GM19351 (cell line): Measurements from ENCODE around the gene SERPINH1.

Experiments used
- ATAC-seq: cut with Tn5 transposase; IDR thresholded peaks from one replicate; pipeline ENCODE4 v1.9.1; 2021; ENCODE audit warnings: mild to moderate bottlenecking, moderate library complexity; ENCODE audit not compliant: unreplicated experiment

The SERPINH1 gene

GRCh38 chr11:75562048-75562835, at the start of gene SERPINH1:
Gene SERPINH1 (plus strand): TSS chr11:75562253. CDS start chr11:75566350, 4,097 bp downstream.
- peak; percentile 76 for ATAC-seq

GRCh38 chr11:75513250-75513649, 48.8 kb upstream of the SERPINH1 start:
- no peak for ATAC-seq

- ATAC-seq = no peak
These were observed 47.5 kb upstream of the SERPINH1 start for GRCh38 chr11:75514596-75514995.

- ATAC-seq = no peak
These were observed 45.9 kb upstream of the SERPINH1 start for GRCh38 chr11:75516140-75516539.

- ATAC-seq = no peak
These were observed 45.2 kb upstream of the SERPINH1 start for GRCh38 chr11:75516886-75517285.

GRCh38 chr11:75518204-75518549, 43.9 kb upstream of the SERPINH1 start:
- no peak for ATAC-seq

- no peak for ATAC-seq
These were observed 43.0 kb upstream of the SERPINH1 start for GRCh38 chr11:75518771-75519653.

- ATAC-seq = no peak
These were observed 41.4 kb upstream of the SERPINH1 start for GRCh38 chr11:75520688-75521087.

GRCh38 chr11:75522286-75523044, 39.6 kb upstream of the SERPINH1 start:
- ATAC-seq = no peak

- ATAC-seq = no peak
These were observed 38.9 kb upstream of the SERPINH1 start for GRCh38 chr11:75523189-75523588.

GRCh38 chr11:75523811-75524664, 38.0 kb upstream of the SERPINH1 start:
- no peak for ATAC-seq

- peak; percentile 17 for ATAC-seq
These were observed 37.2 kb upstream of the SERPINH1 start for GRCh38 chr11:75524665-75525432.

- ATAC-seq = peak; percentile 69
These were observed 36.4 kb upstream of the SERPINH1 start, which contains the start of gene GDPD5 for GRCh38 chr11:75525433-75526191. Gene GDPD5 (minus strand): TSS chr11:75525941. CDS start chr11:75477735, 48,206 bp downstream.

- ATAC-seq = no peak
These were observed 35.9 kb upstream of the SERPINH1 start for GRCh38 chr11:75526192-75526541.

GRCh38 chr11:75527130-75527529, 34.9 kb upstream of the SERPINH1 start:
- no peak for ATAC-seq

- ATAC-seq = no peak
These were observed 33.9 kb upstream of the SERPINH1 start for GRCh38 chr11:75527938-75528735.

GRCh38 chr11:75530577-75530976, 31.5 kb upstream of the SERPINH1 start:
- no peak for ATAC-seq

GRCh38 chr11:75531325-75531724, 30.7 kb upstream of the SERPINH1 start:
- ATAC-seq = no peak
